ENCODE results near the gene PKP3. TPM values are rescaled to one million over a fixed set of nuclear protein-coding genes. Genes with fewer than 3 reads are reported as not detected.

Gene PKP3
- total and polyA plus RNA-seq, 2 donors from 2014 or later: 1.9 to 3.6 TPM

DNA sequence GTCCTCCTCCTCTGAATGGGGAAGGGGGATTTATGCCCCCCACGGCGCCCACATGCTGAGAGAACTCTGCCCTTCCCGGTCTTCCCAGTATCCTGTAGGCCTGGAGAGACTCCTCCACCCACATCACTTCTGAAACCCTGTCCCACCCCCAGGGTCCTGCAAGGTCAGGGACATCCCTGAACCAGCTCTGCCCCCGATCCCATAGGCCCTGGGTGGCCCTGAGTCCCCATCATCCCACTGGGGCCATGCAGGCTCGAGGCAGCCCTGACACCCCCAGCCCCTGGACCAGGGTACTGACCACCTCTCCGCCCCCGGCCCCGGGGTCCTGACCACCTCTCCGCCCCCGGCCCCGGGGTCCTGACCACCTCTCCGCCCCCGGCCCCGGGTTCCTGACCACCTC is 13.0 kb upstream of the PKP3 start:
- intact Hi-C loops (cut with DNase I): no loop called here
- Histone ChIP-seq H3K4me3 (ENCODE audit: low read length in 3 of 3) (no peak overlapping the region), H3K36me3 (ENCODE audit: control insufficient read depth in 2 of 3, insufficient read depth in 3 of 3, low read length in 3 of 3) (no peaks in the 10 kb centered on the region), H3K4me1 (ENCODE audit: control insufficient read depth in 2 of 3, insufficient read depth in 2 of 3, low read depth in 1 of 3, low read length in 3 of 3) (no peaks in the 10 kb centered on the region), H3K27me3 (ENCODE audit: control insufficient read depth, insufficient read depth, low read length) (no peaks in the 10 kb centered on the region), H3K9me3 (ENCODE audit: control insufficient read depth in 2 of 3, insufficient read depth in 1 of 3, low read length in 3 of 3) (no peaks in the 10 kb centered on the region), H3K9ac (ENCODE audit: low read length in 3 of 3) (no peak overlapping the region), H3K27ac (ENCODE audit: low read depth in 2 of 2, low read length in 2 of 2) (no peak overlapping the region)
- no peak for DNase-seq
- FAIRE-seq: no peak
- no peak for TF ChIP-seq CTCF (IDR thresholded peaks at IDR 0.05; ENCODE audit: borderline replicate concordance, extremely low read depth, insufficient read depth)

- Histone ChIP-seq H3K9me3 (ENCODE audit: control insufficient read depth in 2 of 3, insufficient read depth in 1 of 3, low read length in 3 of 3) (peaks cover 0 to 6% (median 0%) of the 10 kb centered on the region in 3 donors), H3K27ac (ENCODE audit: low read depth in 2 of 2, low read length in 2 of 2) (no peak overlapping the region), H3K9ac (ENCODE audit: low read length in 3 of 3) (no peak overlapping the region), H3K36me3 (ENCODE audit: control insufficient read depth in 2 of 3, insufficient read depth in 3 of 3, low read length in 3 of 3) (no peaks in the 10 kb centered on the region), H3K27me3 (ENCODE audit: control insufficient read depth, insufficient read depth, low read length) (no peaks in the 10 kb centered on the region), H3K4me1 (ENCODE audit: control insufficient read depth in 2 of 3, insufficient read depth in 2 of 3, low read depth in 1 of 3, low read length in 3 of 3) (no peaks in the 10 kb centered on the region), H3K4me3 (ENCODE audit: low read length in 3 of 3) (no peak overlapping the region)
- intact Hi-C loops (cut with DNase I): no loop called here
- FAIRE-seq (no peak), DNase-seq (no peak)
- no peak for TF ChIP-seq CTCF (IDR thresholded peaks at IDR 0.05; ENCODE audit: borderline replicate concordance, extremely low read depth, insufficient read depth)
Measured at GRCh38 chr11:381501-382072, 12.4 kb upstream of the PKP3 start.

GRCh38 chr11:382081-382629 is 11.9 kb upstream of the PKP3 start:
- DNase-seq (no peak), FAIRE-seq (no peak)
- Histone ChIP-seq H3K9me3 (ENCODE audit: control insufficient read depth in 2 of 3, insufficient read depth in 1 of 3, low read length in 3 of 3) (peaks cover 0 to 11% (median 0%) of the 10 kb centered on the region in 3 donors), H3K27me3 (ENCODE audit: control insufficient read depth, insufficient read depth, low read length) (no peaks in the 10 kb centered on the region), H3K27ac (ENCODE audit: low read depth in 2 of 2, low read length in 2 of 2) (no peak overlapping the region), H3K36me3 (ENCODE audit: control insufficient read depth in 2 of 3, insufficient read depth in 3 of 3, low read length in 3 of 3) (no peaks in the 10 kb centered on the region), H3K9ac (ENCODE audit: low read length in 3 of 3) (no peak overlapping the region), H3K4me1 (ENCODE audit: control insufficient read depth in 2 of 3, insufficient read depth in 2 of 3, low read depth in 1 of 3, low read length in 3 of 3) (no peaks in the 10 kb centered on the region), H3K4me3 (ENCODE audit: low read length in 3 of 3) (no peak overlapping the region)
- no peak for TF ChIP-seq CTCF (IDR thresholded peaks at IDR 0.05; ENCODE audit: borderline replicate concordance, extremely low read depth, insufficient read depth)
- intact Hi-C loops (cut with DNase I): no loop called here
